ENCODE data around the gene SLC25A14.
A peak's percentile ranks its signal among the peaks of the same experiment; 100 is the strongest.

The SLC25A14 gene

GRCh38 chrX:130378024-130378669 is 38.4 kb downstream of the SLC25A14 start:
- DNase-seq (ENCODE audit: low read depth in 2 of 2): no peak

- no peak for DNase-seq (ENCODE audit: low read depth in 2 of 2)
Measured at GRCh38 chrX:130385520-130385919, 45.8 kb downstream of the SLC25A14 start, which contains the start of gene GPR119. TSS of gene GPR119 (minus strand) at chrX:130385674. CDS start at chrX:130385447, 227 bp downstream.

GRCh38 chrX:130386408-130386808 is 46.7 kb downstream of the SLC25A14 start:
- DNase-seq (ENCODE audit: low read depth in 2 of 2): no peak

GRCh38 chrX:130393451-130394074 is 53.8 kb downstream of the SLC25A14 start:
- no peak for DNase-seq (ENCODE audit: low read depth in 2 of 2)

- DNase-seq (ENCODE audit: low read depth in 2 of 2): no peak
Measured at GRCh38 chrX:130395341-130395740, 55.6 kb downstream of the SLC25A14 start.

GRCh38 chrX:130401415-130402207 is 61.9 kb downstream of the SLC25A14 start, which contains the start of gene RBMX2:
TSS of gene RBMX2 (plus strand) at chrX:130401987. CDS start at chrX:130402033, 46 bp downstream.
- peak; percentile 33 to 55 for DNase-seq (ENCODE audit: low read depth in 2 of 2)

GRCh38 chrX:130402208-130402684 is 62.5 kb downstream of the SLC25A14 start:
- no peak for DNase-seq (ENCODE audit: low read depth in 2 of 2)

GRCh38 chrX:130413415-130413814 is 73.7 kb downstream of the SLC25A14 start:
- DNase-seq (ENCODE audit: low read depth in 2 of 2): no peak

- DNase-seq (ENCODE audit: low read depth in 2 of 2): no peak
Measured at GRCh38 chrX:130414800-130415199, 75.1 kb downstream of the SLC25A14 start.

- no peak for DNase-seq (ENCODE audit: low read depth in 2 of 2)
Measured at GRCh38 chrX:130415201-130415600, 75.5 kb downstream of the SLC25A14 start.

- no peak for DNase-seq (ENCODE audit: low read depth in 2 of 2)
Measured at GRCh38 chrX:130416785-130417184, 77.1 kb downstream of the SLC25A14 start.

GRCh38 chrX:130418066-130418465 is 78.3 kb downstream of the SLC25A14 start:
- no peak for DNase-seq (ENCODE audit: low read depth in 2 of 2)

- no peak for DNase-seq (ENCODE audit: low read depth in 2 of 2)
Measured at GRCh38 chrX:130418740-130419139, 79.0 kb downstream of the SLC25A14 start.

GRCh38 chrX:130419263-130419662 is 79.5 kb downstream of the SLC25A14 start:
- no peak for DNase-seq (ENCODE audit: low read depth in 2 of 2)
